COR-L47 (cell line): Measurements from ENCODE around the gene PXDN.

ENCODE experiments used
- DNase-seq: peaks from one replicate; lab custom pipeline; 2025; lab: John Stamatoyannopoulos, UW

Gene PXDN

DNA sequence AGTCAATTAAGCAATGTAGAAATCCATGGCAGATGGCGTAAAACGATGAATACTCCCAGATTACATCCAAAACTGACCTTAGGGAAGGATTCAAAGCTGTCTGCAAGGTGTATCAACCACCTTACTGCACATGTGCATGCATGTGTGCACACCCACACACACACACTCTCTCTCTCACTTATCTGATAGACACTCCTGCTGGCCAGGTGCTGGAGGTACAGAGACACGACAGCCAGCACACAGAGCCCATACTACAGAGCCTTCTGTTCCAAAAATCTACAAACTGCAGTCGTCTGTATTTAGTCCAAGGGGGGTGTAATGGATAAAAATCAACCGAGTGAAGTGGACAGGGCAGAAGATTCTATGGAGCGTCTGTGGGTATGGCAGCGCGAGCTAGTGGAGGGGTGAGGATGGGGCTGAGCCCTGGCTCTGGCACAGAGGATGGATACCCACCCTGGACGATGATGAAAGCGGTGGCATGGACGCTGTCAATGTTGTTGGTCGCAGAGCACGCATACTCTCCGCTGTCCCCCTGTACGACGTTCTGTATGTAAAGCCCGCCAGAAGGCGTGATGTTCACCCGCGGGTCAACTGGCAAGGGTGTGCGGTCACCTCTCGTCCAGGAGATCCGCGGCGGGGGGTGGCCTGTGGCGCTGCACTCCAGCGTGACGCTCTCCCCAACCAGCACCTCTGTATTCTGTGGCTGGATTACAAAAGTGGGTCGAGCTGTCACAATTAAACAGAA is 78.4 kb downstream of the PXDN start:
- DNase-seq, result no peak

DNA sequence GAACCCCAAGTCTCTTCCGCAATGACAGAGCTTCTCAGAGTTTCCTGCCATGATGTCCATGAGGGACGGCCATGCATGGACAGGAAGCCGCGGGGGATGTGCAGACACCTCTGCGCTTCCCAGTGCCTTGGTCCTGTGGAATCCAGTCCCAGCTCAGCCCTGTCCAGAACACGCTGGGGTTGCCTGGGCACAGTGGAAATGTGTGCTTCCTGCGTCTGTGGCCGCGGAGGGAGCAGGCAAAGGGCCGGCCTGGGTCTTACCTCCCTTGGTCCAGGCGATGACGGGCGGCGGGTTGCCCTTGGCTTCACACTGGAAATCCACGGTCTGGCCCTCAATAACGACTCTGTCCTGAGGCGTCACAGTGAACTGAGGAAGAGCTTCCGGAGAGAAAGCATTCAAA is 79.6 kb downstream of the PXDN start:
- no peak for DNase-seq

DNA sequence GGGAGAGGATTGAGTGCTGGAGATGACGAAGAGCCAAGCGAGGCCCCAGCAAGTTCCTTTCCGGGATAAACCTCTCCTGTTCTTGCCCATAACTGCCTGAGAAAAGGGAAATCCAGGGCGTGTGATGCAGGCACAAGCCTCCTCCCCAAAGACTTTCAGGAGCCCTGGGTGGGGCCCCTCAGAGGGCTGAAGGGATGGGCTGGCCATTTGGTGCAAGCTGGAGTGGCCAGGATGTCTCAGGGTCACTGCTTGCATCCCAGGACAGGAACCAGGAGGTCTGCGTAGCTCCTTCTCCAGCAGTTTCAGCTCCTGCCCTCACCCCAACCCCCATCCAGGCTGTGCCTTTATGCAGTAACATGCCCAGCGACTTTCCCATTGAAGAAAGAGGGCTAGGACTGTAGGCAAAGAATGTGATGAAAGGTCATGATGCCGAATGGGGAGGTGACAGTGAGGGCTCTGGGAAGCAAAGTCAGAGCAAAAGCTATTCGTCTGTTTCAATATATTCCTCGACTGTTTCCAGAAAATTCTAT is 80.2 kb downstream of the PXDN start:
- no peak for DNase-seq

DNA sequence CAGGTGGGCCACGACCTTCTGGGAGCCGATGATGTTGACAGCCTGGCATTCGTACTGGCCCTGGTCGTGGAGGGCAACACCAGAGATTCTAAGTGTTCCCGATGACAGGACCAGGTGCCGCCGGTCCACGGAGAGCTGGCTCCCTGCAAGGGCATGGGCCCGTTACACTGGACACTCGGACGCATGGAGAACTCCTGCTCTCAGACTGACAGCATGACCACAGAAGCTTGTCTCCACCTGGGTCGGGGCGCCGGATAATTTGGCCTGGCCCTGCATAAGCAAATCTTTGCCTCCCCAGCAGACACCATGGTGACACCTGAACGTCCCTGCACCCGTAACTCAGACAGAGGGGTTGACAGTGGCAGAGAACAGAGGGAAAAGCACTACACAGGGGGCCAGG is 80.7 kb downstream of the PXDN start:
- no peak for DNase-seq

DNA sequence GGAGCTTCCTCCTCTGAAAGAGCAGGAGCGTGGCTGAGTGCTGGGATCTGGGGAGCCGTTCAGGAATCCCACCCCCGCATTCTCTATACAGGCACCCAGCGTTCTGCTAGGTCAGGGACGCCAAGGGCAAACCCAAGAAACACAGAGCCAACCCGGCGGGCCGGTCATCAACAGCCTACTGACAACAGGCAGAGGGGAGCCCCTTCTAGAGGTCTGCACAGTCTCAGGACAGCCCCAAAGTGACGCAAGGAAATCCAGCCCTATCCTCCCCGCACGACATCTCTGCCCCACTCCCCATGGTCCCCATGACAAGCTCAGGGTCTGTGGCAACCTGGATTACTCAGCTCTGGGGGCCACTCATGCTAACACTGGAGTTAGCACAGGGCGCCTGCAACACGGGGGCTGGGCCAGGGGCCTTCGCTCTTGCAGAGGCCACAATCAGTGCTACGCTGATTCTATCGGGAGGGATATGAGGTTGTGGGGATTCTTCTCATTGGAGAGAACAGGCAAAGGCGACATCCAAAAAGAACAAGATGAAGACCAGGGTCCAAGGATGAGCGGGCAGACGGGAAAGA is 81.6 kb downstream of the PXDN start:
- no peak for DNase-seq

DNA sequence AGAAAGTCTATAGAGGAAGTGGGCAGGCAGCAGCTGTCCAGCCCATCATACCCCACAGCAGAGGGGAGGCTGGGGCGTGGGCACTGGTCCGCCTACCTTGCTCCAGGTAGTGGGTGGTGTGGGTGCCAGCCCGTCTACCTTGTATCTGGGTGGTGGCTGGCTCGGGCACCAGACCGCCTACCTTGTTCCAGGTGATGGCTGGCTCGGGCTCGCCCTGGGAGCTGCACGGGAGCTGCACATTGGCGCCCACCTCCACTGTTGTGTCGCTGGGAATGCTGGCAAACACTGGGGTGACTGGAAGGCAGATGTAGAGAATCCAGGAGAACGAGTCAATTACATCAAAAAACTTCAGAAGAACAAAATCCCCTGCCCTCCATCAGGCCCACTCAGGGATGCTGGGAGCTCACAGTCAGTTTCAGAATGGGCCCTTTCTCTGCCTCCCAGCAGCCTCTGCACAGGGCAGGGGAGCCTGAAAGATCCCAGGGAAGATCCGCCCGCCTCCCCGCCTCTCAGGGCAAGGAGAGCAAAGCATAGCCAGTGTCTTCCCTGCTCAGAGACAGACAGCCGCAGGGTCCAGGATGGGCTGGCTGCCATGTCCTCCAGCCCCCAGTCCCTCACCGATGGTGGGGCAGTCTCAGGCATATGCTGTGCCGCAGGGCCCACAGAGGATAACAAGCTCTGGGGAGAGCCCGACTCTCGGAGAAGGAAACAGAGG is 82.3 kb downstream of the PXDN start:
- DNase-seq, result no peak

DNA sequence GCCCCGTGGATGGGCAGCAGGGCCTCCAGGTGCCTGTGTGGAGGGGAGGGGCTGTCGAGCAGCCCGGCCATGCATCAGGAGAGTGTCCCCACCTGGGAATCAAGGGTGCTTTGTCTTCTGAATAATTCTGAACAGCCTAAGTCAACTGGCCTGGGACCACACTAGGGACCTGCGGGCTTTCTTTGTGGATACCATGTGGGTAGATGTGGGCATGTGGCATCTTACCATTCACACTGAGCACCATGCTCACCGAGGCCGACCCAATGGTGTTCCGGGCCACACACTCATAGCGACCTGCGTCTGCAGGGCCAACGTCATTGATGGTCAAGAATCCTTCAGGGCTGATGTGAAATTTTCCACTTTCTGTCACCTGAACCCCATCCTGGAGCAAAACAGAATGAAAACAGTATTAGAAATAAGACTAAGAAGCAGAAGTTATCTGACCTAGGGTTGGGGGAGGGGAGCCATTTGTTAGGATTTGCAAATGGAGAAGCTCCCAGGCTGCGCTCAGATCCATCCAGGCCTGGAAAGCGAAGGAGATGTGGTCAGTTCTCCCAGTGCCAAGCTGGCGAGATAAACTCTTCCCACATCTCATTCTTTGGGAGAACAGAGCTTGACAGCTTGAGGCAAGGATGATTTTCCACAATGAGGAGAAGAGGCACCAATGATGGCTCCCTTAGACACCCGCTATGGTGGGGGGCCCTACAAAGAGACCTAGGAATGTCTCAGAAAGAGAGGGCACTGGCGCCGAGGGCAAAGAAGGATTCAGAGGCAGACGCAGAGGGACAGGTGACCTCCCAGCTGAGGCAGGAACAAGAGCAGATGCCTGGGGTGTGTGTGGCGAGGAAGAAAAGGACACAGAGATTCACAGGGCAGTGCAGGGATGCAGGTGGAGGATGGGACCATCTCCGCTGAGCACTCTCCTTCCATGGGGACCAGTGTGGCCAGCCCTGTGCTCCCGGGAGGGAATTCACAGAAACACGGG is 83.4 kb downstream of the PXDN start:
- no peak for DNase-seq

DNA sequence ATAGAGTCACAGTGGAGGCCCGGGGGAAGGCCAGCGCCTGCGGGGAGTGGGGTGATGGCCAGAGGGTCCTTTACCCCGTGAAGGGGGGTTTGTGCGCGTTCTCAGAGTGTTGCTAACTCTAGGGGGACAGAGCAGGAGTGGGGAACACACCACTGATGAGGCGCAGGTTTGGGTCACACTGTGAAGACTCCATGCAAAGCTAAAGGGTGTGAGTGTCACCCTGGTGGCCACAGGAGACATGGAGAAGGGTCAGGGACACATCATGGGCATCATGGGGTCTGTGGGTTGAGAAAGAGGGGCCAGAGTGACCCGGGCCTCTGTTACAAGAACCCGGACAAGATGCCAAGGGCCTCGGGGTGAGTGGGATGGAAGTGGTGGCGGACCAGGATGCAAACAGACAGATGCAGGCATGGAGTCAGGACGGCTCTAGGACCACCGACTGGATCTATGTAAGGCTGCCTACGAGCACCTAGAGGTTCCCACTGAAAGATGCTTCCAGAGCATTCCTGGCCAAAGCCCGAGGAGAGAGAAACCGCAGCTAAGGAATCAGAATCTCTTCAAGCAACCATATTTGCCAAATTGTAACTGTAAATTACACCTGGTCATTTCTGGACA is 84.3 kb downstream of the PXDN start:
- no peak for DNase-seq

DNA sequence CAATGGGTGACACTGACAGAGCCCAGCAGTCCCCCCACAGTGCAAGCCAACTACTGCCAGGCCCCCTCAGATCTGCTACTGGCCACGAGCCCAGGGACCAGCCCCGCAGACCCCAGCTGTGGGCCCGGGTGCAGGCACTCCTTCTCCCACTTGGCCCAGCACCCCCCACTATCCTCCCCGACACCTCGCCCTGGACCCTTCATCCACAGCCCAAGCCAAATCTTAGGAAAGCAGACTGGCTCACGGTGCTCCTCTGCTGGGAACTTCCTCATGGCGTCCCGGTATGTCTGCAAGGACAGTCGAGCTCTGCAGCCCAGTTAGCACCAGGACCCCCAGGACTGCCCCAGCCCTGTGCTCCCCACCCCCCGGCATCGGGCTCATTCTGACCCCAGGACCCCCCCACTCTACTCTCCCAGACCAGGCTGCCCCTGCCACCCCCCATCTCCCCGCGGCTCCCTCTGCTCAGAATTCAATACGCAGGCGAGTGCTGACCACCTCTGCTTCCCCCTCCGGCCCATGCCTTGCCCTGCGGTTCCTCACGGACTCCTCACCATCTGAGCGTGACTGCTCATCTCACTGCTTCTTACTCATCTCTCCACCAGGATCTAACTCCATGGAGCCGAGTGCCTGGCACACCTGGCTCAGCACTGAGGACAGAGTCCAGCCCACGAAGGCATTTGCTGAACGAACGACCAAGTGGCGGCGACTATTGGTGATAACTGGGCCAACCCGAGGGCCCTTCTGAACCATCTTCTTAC is 85.7 kb downstream of the PXDN start:
- DNase-seq, result no peak

DNA sequence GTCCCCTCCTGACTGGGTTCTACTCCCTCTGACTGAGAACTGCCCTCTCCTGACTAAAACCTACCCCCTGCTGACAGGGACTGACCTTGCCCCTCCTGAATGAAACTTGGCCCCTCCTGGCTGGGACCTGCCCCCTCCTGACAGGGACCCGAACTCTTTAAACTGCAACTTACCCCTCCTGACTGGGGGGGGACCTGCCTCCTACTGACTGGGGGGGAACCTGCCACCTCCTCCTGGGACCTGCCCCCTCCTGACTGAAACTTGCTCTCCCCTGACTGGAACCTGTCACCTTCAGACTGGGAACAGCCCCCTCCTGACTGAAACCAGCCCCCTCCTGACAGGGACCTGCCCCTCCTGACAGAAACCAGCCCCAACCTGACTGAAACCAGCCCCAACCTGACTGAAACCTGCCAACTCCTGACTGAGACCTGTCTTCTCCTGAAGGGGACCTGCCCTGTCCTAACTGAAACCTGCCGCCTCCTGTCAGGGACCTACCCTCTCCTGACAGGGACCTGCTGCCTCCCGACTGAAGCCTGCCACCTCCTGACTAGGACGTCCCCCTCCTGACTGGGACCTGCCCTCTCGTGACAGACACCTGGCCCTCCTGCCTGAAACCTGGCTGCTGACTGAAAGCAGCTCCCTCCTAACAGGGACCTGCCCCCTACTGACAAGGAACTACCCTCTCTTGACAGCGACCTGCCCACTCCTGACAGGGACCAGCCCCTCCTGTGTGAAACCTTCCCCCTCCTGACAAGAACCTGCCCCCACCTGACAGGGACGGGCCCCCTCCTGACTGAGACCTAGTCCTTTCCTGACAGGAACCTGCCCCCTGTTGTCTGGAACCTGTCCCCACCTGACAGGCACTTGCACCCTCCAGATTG is 87.1 kb downstream of the PXDN start:
- DNase-seq, result no peak

DNA sequence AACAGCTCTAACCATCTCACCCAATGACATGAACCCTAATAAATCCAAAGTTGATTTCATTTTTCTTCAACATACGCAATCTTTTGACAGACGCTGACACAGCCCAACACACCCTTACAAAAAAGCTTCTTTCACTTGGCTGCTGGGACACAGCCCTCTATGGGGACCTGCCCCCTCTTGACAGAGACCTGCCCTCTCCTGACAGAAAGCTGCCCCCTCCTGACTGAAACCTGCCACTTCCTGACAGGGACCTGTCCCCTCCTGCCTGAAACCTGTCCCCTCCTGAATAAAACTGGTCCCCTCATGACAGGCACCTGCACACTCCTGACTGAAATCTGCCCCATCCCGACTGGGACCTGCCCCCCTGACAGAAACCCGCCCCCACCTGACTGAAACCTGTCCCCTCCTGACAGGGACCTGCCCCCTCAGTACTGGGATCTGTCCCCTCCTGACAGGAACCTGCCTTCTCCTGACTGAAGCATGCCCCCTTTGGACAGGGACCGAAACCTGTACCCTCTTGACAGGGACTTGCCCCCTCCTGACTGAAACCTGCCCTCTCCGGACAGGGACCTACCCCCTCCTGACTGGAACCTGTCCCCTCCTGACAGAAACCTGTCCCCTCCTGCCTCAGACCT is 87.9 kb downstream of the PXDN start:
- DNase-seq, result no peak

DNA sequence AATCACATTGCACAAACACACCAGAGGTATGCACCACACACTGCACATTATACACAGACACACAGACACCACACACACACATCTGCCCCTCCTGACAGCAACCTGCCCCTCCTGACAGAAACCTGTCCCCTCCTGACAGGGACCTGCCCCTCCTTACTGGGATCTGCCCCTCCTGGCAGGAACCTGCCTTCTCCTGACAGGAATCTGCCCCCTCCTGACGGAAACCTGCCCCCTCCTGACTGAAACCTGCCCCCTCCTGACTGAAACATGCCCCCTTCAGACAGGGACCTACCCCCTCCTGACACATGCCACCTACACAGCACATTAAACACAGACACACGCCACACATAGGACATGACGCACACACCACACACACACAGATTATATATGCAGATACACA is 88.9 kb downstream of the PXDN start:
- no peak for DNase-seq

DNA sequence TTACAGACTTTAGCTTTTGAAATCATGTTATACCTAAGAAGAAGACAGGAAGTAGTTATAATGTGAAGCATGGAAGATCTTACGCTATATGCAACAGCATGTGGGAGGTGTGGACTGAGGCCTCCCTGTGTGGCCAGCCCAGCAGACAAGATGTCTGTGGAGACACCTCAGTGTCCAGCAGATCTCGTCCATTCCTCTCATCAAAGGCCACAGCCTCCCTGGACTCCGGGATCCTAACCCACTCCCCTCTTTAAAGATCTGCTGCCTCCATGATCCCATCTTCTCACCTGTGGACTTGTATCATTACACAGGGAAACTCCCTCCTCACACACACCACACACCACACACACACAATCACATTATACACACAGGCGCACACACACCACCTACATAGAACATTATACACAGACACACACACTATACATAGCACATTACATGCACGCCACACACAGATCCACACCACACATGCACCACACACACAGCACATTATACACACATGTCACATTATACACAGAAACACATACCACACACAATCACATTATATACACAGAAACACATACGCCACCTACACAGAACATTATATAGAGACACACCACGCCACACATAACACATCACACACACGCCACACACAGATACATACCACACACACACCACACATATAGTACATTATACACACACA is 89.5 kb downstream of the PXDN start:
- no peak for DNase-seq

DNA sequence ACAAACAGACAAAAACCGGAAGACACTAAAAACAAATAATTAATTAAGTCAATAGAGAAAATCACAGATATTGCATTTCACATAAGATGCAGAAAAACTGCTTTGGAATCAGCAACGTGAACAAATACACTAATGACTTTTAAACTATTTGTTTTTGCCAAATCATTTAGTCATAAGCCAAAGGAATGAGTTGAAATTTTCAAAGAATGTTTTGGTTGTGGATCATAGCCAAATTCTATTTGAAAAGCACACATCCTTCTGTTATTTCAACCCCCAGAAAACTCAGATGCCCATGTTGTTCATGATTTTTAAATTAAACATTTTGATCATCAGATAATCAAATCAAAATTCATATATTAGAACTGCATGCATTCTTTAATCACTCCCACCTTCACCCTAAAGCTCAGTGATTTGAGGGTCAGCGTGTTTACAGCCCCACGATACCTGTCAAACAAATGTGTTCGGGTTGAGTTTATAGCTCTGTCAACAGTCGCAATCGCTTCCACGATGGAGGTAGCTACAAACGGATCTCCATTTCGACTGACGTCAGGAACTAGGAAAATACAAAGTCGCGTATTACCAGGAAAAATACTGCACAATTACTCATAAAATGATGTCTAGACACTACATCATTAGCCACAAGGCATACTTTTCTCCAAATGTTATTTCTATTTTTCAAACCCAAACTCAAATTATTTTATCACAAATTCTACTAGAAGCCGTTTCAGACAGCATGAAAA is 90.2 kb downstream of the PXDN start:
- no peak for DNase-seq

DNA sequence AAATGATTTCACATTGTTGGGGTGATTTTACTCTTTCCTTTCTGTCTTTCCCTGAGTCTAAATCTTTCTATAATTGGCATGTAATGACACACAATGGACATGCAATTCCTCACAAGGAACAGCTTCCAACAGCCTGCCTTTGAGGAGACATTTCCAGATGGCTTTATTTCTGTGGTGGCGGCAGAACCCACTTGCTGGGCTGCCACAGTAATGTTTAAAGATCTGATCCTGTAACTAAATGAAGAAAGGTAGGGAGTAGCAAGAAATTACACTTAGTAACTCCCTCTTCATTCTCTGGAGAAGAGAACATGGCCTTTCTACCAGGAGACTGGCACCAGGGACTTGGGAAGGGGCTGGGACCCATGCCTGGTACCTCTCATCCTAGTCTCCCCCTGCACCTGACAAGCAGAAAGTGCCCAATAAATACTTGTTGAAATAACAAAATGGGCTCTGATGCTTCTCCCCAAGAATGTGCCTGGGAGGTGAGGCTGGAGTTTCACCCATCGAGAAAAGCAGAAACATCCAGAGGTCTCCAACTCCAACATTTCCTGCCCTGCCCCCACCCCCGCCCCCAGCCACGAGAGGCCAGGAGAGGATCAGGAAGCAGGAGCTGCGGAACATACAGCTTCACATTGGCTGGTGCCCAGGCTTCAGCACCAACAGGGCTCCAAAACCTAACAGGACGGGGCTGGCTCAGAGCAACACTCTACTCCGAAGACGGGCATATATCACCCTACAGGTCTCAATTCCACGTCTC is 92.1 kb downstream of the PXDN start:
- DNase-seq, result no peak

DNA sequence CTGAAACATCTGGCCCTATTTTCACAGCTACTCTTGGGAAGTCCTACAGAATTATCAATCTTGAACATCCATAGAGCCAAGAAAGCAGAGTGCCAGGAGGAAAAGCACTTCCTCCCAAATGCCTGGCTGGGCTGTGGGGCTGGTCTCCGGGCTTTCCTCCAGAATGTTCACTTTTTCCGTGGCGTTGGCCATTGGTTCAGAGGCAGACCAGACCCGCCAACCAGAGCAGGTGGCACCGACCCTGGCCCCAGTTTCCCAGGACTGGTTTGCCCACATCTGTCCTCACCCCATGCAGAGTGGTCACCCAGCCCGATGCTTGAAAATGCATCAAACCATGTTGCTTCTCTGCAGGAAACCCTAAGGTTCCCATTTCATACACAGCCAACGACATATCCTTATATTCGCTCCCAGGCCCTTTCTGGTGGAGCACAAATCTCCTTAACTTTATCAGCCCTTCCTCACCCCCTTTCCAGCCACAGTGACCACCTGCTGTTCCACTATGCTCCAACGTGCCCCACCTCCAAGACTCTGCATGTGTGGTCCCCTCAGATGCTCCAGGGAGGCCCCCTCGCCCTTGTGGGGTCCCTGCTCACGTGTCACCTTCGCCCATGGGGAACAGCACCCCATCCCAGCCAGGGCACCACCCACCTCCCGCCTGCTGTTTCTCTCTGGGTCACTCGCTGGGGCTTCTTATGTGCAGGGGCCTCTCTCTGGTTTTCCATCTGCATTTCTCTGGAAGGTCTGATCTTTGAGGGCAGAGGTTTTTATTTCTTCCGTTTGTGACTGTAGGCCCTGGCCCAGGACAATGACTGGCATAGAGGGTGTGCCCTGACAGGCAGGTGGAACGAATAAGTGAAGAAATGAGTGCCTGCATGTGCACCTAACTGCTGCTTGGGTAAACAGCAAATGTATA is 92.9 kb downstream of the PXDN start:
- DNase-seq, result no peak
